HEK293 (cell line): Measurements from ENCODE around the gene SSTR3.
A peak's percentile ranks its signal among the peaks of the same experiment; 100 is the strongest.

Experiments
- CTCF ChIA-PET: fragments of 350-600 bp; formaldehyde crosslinking; extraction: SDS; loops from one replicate; lab custom pipeline; 2021; ENCODE audit warnings: antibody characterized with exemption; lab: Yijun Ruan, JAX
- POLR2A ChIA-PET: fragments of 300-600 bp; formaldehyde crosslinking; extraction: SDS; loops from one replicate; lab custom pipeline; 2020; ENCODE audit warnings: antibody characterized with exemption, inconsistent platforms; lab: Yijun Ruan, JAX
- H3K27ac ChIP-seq: fragments of 200-500 bp; sonication (Bioruptor generic); 2 replicates; pipeline ENCODE4 v1.5.1; 2014; ENCODE audit warnings: low read depth, low read length, control low read depth, inconsistent platforms; ENCODE audit errors: extremely low read depth
- H3K36me3 ChIP-seq, 2 experiments: fragments of 200-500 bp in 1 of 2; sonication (Bioruptor generic) in 1 of 2; 1 replicate in 1 of 2; 2 replicates in 1 of 2; pipeline ENCODE4 v1.5.1; 2014 to 2017; ENCODE audit warnings: inconsistent platforms in 2 of 2, low read length in 2 of 2; ENCODE audit not compliant: control insufficient read depth in 2 of 2, insufficient read depth in 1 of 2
- H3K4me1 ChIP-seq: fragments of 200-500 bp; sonication (Bioruptor generic); 2 replicates; pipeline ENCODE4 v1.5.1; 2014; ENCODE audit warnings: mild to moderate bottlenecking, low read length, inconsistent platforms; ENCODE audit not compliant: control insufficient read depth, insufficient read depth
- H3K4me3 ChIP-seq: 2 replicates; pipeline ENCODE4 v1.5.1; 2011; ENCODE audit warnings: low read depth, mild to moderate bottlenecking, control low read depth, low read length, moderate library complexity
- H3K9me3 ChIP-seq: fragments of 200-500 bp; sonication (Bioruptor generic); 2 replicates; pipeline ENCODE4 v1.5.1; 2014; ENCODE audit warnings: low read depth, low read length, inconsistent platforms; ENCODE audit not compliant: control insufficient read depth, insufficient read depth
- GLIS2 ChIP-seq: fragments of 450-650 bp; formaldehyde crosslinking; IDR thresholded peaks from 2 replicates; pipeline ENCODE4 v1.5.1; 2016; ENCODE audit warnings: missing biosample characterization, missing genetic modification characterization
- KLF16 ChIP-seq: fragments of 450-650 bp; formaldehyde crosslinking; IDR thresholded peaks from 2 replicates; pipeline ENCODE4 v1.5.1; 2017; ENCODE audit warnings: missing biosample characterization, missing genetic modification characterization
- OSR2 ChIP-seq: fragments of 450-650 bp; formaldehyde crosslinking; IDR thresholded peaks from 2 replicates; pipeline ENCODE4 v1.5.1; 2016; ENCODE audit warnings: missing biosample characterization, missing genetic modification characterization
- SP2 ChIP-seq: fragments of 450-650 bp; formaldehyde crosslinking; IDR thresholded peaks from 2 replicates; pipeline ENCODE4 v1.5.1; 2016; ENCODE audit warnings: missing biosample characterization, missing genetic modification characterization
- YY1 ChIP-seq: fragments of 450-650 bp; formaldehyde crosslinking; IDR thresholded peaks from 2 replicates; pipeline ENCODE4 v1.5.1; 2018; ENCODE audit warnings: missing biosample characterization, missing genetic modification characterization
- ZNF239 ChIP-seq: fragments of 450-650 bp; formaldehyde crosslinking; IDR thresholded peaks from 2 replicates; pipeline ENCODE4 v1.5.1; 2016; ENCODE audit warnings: missing biosample characterization, missing genetic modification characterization
- ZNF350 ChIP-seq: fragments of 450-650 bp; formaldehyde crosslinking; IDR thresholded peaks from 2 replicates; pipeline ENCODE4 v1.5.0; 2017; ENCODE audit warnings: missing biosample characterization, mild to moderate bottlenecking, missing genetic modification characterization
- ZNF585B ChIP-seq: fragments of 450-650 bp; formaldehyde crosslinking; IDR thresholded peaks from 2 replicates; pipeline ENCODE4 v1.5.1; 2016; ENCODE audit warnings: missing biosample characterization, missing genetic modification characterization
- ZNF621 ChIP-seq: fragments of 450-650 bp; formaldehyde crosslinking; IDR thresholded peaks from 2 replicates; pipeline ENCODE4 v1.5.1; 2017; ENCODE audit warnings: missing biosample characterization, missing genetic modification characterization
- ZNF837 ChIP-seq: fragments of 450-650 bp; formaldehyde crosslinking; IDR thresholded peaks from 2 replicates; pipeline ENCODE4 v1.5.1; 2016; ENCODE audit warnings: missing biosample characterization, missing genetic modification characterization
- TF ChIP-seq, protein P1 (sequence below): fragments of 450-650 bp; formaldehyde crosslinking; IDR thresholded peaks from 2 replicates; pipeline ENCODE4 v1.5.1; 2016; ENCODE audit warnings: missing biosample characterization, missing genetic modification characterization, borderline replicate concordance
- TF ChIP-seq, protein P2 (sequence below): fragments of 450-650 bp; formaldehyde crosslinking; IDR thresholded peaks from 2 replicates; pipeline ENCODE4 v1.5.1; 2016; ENCODE audit warnings: missing biosample characterization, missing genetic modification characterization
- TF ChIP-seq, protein P3 (sequence below): fragments of 450-650 bp; formaldehyde crosslinking; IDR thresholded peaks from 2 replicates; pipeline ENCODE4 v1.5.1; 2016; ENCODE audit warnings: missing biosample characterization, missing genetic modification characterization, low read depth
- TF ChIP-seq, protein P4 (sequence below): IDR thresholded peaks from 2 replicates; pipeline ENCODE4 v1.6.1; 2011; ENCODE audit warnings: mild to moderate bottlenecking, low read depth, low read length, borderline replicate concordance

The SSTR3 gene

DNA sequence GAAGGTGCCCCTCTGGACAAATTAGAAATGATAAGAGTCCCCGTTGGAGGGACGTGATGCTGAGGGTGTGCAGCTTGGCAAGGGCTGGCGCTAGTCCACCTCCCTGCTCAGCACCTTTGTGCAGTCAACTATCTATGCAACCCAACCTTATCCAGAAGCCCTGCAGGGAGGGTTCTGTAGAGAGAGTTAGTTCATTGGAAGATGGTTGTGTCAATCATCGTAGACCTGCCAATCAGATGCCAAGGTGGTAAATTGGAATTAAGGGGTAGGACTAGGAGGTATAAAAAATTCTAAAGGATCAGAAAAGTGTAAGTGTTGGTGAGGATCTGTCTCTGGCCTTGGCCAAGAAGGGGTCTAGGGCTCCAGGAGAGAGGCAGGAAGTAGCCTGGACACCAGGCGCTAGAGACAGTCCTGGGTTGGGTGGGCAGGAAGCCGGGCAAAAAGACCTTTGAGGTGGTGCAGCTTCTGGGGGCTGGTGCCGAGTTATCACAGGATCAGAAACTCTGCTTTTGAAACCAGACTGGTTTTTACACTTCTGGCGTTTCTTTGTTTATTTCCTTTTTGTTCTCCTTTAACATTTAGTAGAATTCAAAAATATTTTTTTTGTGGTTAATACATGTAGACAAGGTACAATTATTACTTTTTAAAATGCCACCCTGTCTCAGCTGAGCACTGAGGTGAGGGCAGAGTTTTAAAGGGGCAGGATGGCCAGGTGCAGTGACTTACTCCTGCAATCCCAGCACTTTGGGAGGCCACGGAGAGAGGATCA is 25.9 kb downstream of the SSTR3 start:
- Histone ChIP-seq H3K27ac (no peak overlapping the region), H3K36me3 (no peaks in the 10 kb centered on the region), H3K4me3 (no peak overlapping the region), H3K9me3 (no peaks in the 10 kb centered on the region), H3K4me1 (peaks cover 3% of the 10 kb centered on the region; the same call in 1 of the 2 replicates)
- ChIA-PET POLR2A (interaction anchor here (1.5 kb wide), 1 partner anchor 11 kb away, joined by 10 read pairs; no protein-coding TSS in a partner anchor), CTCF (interaction anchor here (0.5 to 3.6 kb wide), 3 partner anchors 12 to 14 kb away, joined by 3 to 15 read pairs (median 4); no protein-coding TSS in a partner anchor)
- TF ChIP-seq, protein P1, sequence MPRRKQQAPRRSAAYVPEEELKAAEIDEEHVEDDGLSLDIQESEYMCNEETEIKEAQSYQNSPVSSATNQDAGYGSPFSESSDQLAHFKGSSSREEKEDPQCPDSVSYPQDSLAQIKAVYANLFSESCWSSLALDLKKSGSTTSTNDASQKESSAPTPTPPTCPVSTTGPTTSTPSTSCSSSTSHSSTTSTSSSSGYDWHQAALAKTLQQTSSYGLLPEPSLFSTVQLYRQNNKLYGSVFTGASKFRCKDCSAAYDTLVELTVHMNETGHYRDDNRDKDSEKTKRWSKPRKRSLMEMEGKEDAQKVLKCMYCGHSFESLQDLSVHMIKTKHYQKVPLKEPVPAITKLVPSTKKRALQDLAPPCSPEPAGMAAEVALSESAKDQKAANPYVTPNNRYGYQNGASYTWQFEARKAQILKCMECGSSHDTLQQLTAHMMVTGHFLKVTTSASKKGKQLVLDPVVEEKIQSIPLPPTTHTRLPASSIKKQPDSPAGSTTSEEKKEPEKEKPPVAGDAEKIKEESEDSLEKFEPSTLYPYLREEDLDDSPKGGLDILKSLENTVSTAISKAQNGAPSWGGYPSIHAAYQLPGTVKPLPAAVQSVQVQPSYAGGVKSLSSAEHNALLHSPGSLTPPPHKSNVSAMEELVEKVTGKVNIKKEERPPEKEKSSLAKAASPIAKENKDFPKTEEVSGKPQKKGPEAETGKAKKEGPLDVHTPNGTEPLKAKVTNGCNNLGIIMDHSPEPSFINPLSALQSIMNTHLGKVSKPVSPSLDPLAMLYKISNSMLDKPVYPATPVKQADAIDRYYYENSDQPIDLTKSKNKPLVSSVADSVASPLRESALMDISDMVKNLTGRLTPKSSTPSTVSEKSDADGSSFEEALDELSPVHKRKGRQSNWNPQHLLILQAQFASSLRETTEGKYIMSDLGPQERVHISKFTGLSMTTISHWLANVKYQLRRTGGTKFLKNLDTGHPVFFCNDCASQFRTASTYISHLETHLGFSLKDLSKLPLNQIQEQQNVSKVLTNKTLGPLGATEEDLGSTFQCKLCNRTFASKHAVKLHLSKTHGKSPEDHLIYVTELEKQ (tag by site-specific recombination): no peak
- TF ChIP-seq SP2 (tag by site-specific recombination) (peak; percentile 80), ZNF350 (tag by site-specific recombination) (peak; percentile 65; the same call in 1 of the 2 replicates), KLF16 (tag by site-specific recombination) (no peak), ZNF239 (tag by site-specific recombination) (peak; percentile 35; the same call in 1 of the 2 replicates), ZNF621 (tag by site-specific recombination) (no peak), OSR2 (no peak)
- TF ChIP-seq, protein P2, sequence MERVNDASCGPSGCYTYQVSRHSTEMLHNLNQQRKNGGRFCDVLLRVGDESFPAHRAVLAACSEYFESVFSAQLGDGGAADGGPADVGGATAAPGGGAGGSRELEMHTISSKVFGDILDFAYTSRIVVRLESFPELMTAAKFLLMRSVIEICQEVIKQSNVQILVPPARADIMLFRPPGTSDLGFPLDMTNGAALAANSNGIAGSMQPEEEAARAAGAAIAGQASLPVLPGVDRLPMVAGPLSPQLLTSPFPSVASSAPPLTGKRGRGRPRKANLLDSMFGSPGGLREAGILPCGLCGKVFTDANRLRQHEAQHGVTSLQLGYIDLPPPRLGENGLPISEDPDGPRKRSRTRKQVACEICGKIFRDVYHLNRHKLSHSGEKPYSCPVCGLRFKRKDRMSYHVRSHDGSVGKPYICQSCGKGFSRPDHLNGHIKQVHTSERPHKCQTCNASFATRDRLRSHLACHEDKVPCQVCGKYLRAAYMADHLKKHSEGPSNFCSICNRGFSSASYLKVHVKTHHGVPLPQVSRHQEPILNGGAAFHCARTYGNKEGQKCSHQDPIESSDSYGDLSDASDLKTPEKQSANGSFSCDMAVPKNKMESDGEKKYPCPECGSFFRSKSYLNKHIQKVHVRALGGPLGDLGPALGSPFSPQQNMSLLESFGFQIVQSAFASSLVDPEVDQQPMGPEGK: no peak

DNA sequence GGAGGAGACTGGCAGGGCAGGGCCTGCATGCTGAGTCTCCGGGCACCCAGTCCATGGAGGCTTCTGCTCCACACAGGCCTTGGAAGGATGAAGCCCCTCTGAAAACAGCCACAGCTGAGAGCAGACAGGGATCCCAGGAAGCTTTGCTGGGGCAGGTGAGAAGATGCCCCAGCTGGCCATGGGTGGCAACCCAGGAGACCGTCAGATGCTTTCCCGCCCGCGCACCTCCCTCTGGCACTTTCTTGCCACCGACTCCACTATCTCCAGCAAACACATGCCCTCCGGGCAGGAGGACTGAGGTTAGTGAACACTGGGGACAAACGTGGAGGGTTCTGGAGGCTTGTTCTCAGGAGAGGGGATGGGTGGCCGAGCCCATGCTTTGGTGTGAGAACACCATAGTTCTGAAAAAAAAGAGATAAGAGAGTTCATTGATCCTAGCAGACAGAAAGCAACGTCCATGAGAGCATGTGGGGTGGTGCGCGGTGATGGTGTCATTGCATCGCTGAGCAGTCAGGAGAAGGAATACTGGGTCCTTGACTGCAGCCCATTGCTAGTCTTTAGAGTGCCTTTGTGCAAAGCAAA is 26.5 kb downstream of the SSTR3 start:
- peaks cover 3% of the 10 kb centered on the region; the same call in 1 of the 2 replicates for H3K4me1 ChIP-seq
- no peak for TF ChIP-seq ZNF837
- TF ChIP-seq, protein P3, sequence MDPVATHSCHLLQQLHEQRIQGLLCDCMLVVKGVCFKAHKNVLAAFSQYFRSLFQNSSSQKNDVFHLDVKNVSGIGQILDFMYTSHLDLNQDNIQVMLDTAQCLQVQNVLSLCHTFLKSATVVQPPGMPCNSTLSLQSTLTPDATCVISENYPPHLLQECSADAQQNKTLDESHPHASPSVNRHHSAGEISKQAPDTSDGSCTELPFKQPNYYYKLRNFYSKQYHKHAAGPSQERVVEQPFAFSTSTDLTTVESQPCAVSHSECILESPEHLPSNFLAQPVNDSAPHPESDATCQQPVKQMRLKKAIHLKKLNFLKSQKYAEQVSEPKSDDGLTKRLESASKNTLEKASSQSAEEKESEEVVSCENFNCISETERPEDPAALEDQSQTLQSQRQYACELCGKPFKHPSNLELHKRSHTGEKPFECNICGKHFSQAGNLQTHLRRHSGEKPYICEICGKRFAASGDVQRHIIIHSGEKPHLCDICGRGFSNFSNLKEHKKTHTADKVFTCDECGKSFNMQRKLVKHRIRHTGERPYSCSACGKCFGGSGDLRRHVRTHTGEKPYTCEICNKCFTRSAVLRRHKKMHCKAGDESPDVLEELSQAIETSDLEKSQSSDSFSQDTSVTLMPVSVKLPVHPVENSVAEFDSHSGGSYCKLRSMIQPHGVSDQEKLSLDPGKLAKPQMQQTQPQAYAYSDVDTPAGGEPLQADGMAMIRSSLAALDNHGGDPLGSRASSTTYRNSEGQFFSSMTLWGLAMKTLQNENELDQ: no peak
- no peak for TF ChIP-seq ZNF585B (tag by site-specific recombination)
- no peak for TF ChIP-seq YY1
- TF ChIP-seq GLIS2 (tag by site-specific recombination): no peak
- TF ChIP-seq, protein P4, sequence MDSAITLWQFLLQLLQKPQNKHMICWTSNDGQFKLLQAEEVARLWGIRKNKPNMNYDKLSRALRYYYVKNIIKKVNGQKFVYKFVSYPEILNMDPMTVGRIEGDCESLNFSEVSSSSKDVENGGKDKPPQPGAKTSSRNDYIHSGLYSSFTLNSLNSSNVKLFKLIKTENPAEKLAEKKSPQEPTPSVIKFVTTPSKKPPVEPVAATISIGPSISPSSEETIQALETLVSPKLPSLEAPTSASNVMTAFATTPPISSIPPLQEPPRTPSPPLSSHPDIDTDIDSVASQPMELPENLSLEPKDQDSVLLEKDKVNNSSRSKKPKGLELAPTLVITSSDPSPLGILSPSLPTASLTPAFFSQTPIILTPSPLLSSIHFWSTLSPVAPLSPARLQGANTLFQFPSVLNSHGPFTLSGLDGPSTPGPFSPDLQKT: no peak
- H3K9me3 ChIP-seq: no peaks in the 10 kb centered on the region
- H3K36me3 ChIP-seq: no peaks in the 10 kb centered on the region
- no peak overlapping the region for H3K4me3 ChIP-seq
- CTCF ChIA-PET: interaction anchor here (0.5 to 3.6 kb wide), 3 partner anchors 12 to 14 kb away, joined by 3 to 15 read pairs (median 4); no protein-coding TSS in a partner anchor
- POLR2A ChIA-PET: no interaction called here
- no peak overlapping the region for H3K27ac ChIP-seq
